Body of pancreas (tissue), 4 donors: ENCODE data around the gene FUBP1.

Source experiments
- CTCF ChIP-seq, 7 experiments: fragments of 450-650 bp in 4 of 7; fragments of 200-600 bp in 3 of 7; sonication (generic) in 3 of 7; IDR thresholded peaks; one replicate each; pipeline ENCODE4 v1.5.1; 2016 to 2019; ENCODE audit warnings: antibody characterized with exemption in 7 of 7
- POLR2A ChIP-seq, 3 donors: fragments of 450-650 bp; IDR thresholded peaks; one replicate each; pipeline ENCODE4 v1.6.1; 2016; ENCODE audit warnings: antibody characterized with exemption in 3 of 3, mild to moderate bottlenecking in 2 of 3

- TF ChIP-seq CTCF (IDR thresholded peaks at IDR 0.05), result no peak
- no peak for TF ChIP-seq POLR2A (IDR thresholded peaks at IDR 0.05)
Measured at GRCh38 chr1:77996734-77997133, 17.9 kb upstream of the FUBP1 start.
